ENCODE measurements around the gene ADSS1.

GRCh38 chr14:104700225-104700651, 23.8 kb upstream of the ADSS1 start:
- TF ChIP-seq CTCF (IDR thresholded peaks at IDR 0.05): no peak
- TF ChIP-seq ZFX (IDR thresholded peaks at IDR 0.05; ENCODE audit: borderline replicate concordance): no peak
